IMR-90 (cell line): ENCODE measurements around the gene STAT4. TPM values are rescaled to one million over a fixed set of nuclear protein-coding genes. Genes with fewer than 3 reads are reported as not detected.
A peak's percentile ranks its signal among the peaks of the same experiment; 100 is the strongest.

Experiments used
- ATAC-seq: fragments of 200-7000 bp; cut with Tn5 transposase; 2 replicates; pipeline ENCODE4 v1.9.1; 2020; ENCODE audit warnings: low read depth, mild to moderate bottlenecking, moderate library complexity
- BruUV-seq: library from RNA; stranded (reverse); fragments of 400-500 nt; replicated peaks from 2 replicates; lab custom pipeline; 2021; lab: Mats Ljungman, UMichigan
- CTCF ChIA-PET: fragments of 300-600 bp; formaldehyde crosslinking; extraction: SDS; loops from one replicate; lab custom pipeline; 2021; ENCODE audit warnings: antibody characterized with exemption; lab: Yijun Ruan, JAX
- POLR2A ChIA-PET: fragments of 300-600 bp; sonication (Branson Sonifier 250); formaldehyde crosslinking; loops from one replicate; lab custom pipeline; 2022; ENCODE audit warnings: antibody characterized with exemption; ENCODE audit not compliant: unreplicated experiment; lab: Charles Lee
- DNase-seq: peaks from one replicate; pipeline ENCODE4 v3.0.0; 2013
- H2AFZ ChIP-seq: replicated peaks from 2 replicates; pipeline ENCODE3; 2013; ENCODE audit warnings: low read length, mild to moderate bottlenecking; ENCODE audit not compliant: poor library complexity
- H2AK5ac ChIP-seq: 2 replicates; pipeline ENCODE4 v1.6.1; 2013; ENCODE audit warnings: low read depth, low read length, inconsistent platforms
- H2AK9ac ChIP-seq: replicated peaks from 2 replicates; pipeline ENCODE3; 2013; ENCODE audit warnings: mild to moderate bottlenecking, low read depth, low read length, moderate library complexity; ENCODE audit not compliant: poor library complexity
- H2BK120ac ChIP-seq: 2 replicates; pipeline ENCODE4 v1.6.1; 2013; ENCODE audit warnings: low read depth, low read length, inconsistent platforms
- H2BK15ac ChIP-seq: 3 replicates; pipeline ENCODE4 v1.6.1; 2013; ENCODE audit warnings: low read depth, low read length, inconsistent platforms
- H2BK20ac ChIP-seq: 2 replicates; pipeline ENCODE4 v1.6.1; 2013; ENCODE audit warnings: low read depth, mild to moderate bottlenecking, inconsistent platforms, low read length, moderate library complexity
- H2BK5ac ChIP-seq: 2 replicates; pipeline ENCODE4 v1.6.1; 2013; ENCODE audit warnings: mild to moderate bottlenecking, low read depth, low read length, inconsistent platforms; ENCODE audit not compliant: poor library complexity, severe bottlenecking
- H3K14ac ChIP-seq: replicated peaks from 2 replicates; pipeline ENCODE4 v1.6.1; 2013; ENCODE audit warnings: low read depth, low read length, inconsistent platforms
- H3K18ac ChIP-seq: 2 replicates; pipeline ENCODE4 v1.6.1; 2013; ENCODE audit warnings: low read depth, low read length, control low read depth
- H3K23ac ChIP-seq: 2 replicates; pipeline ENCODE4 v1.6.1; 2013; ENCODE audit warnings: low read depth, low read length, inconsistent platforms
- H3K27ac ChIP-seq: 2 replicates; pipeline ENCODE4 v1.5.1; 2013; ENCODE audit warnings: mild to moderate bottlenecking, control low read depth, low read length; ENCODE audit not compliant: insufficient read depth
- H3K27me3 ChIP-seq: 2 replicates; pipeline ENCODE4 v1.6.1; 2013; ENCODE audit warnings: low read length; ENCODE audit not compliant: control insufficient read depth, insufficient read depth
- H3K36me3 ChIP-seq: 2 replicates; pipeline ENCODE4 v1.6.1; 2013; ENCODE audit warnings: low read length, mixed read lengths; ENCODE audit not compliant: control insufficient read depth, insufficient read depth
- H3K4ac ChIP-seq: 2 replicates; pipeline ENCODE4 v1.6.1; 2013; ENCODE audit warnings: low read depth, low read length, inconsistent platforms
- H3K4me1 ChIP-seq: 2 replicates; pipeline ENCODE4 v1.6.1; 2013; ENCODE audit warnings: low read length, mixed read lengths; ENCODE audit not compliant: control insufficient read depth, insufficient read depth
- H3K4me2 ChIP-seq: 2 replicates; pipeline ENCODE4 v1.6.1; 2013; ENCODE audit warnings: low read depth, mild to moderate bottlenecking, control low read depth, low read length, moderate library complexity
- H3K4me3 ChIP-seq: 2 replicates; pipeline ENCODE4 v1.5.1; 2013; ENCODE audit warnings: low read depth, mild to moderate bottlenecking, control low read depth, low read length, moderate library complexity; ENCODE audit not compliant: insufficient read depth
- H3K56ac ChIP-seq: 2 replicates; pipeline ENCODE4 v1.6.1; 2013; ENCODE audit warnings: low read length, inconsistent platforms; ENCODE audit not compliant: insufficient read depth; ENCODE audit errors: extremely low read depth
- H3K79me1 ChIP-seq, 2 experiments: 2 replicates each; pipeline ENCODE4 v1.6.1; 2013; ENCODE audit warnings: low read length in 2 of 2, inconsistent platforms in 1 of 2, low read depth in 1 of 2
- H3K9ac ChIP-seq: 2 replicates; pipeline ENCODE4 v1.6.1; 2013; ENCODE audit warnings: low read depth, low read length, control low read depth
- H3K9me1 ChIP-seq: 2 replicates; pipeline ENCODE4 v1.6.1; 2013; ENCODE audit warnings: low read length, inconsistent platforms; ENCODE audit not compliant: insufficient read depth
- H3K9me3 ChIP-seq: 2 replicates; pipeline ENCODE4 v1.6.1; 2013; ENCODE audit warnings: low read length; ENCODE audit not compliant: control insufficient read depth, insufficient read depth
- H4K20me1 ChIP-seq: 2 replicates; pipeline ENCODE4 v1.6.1; 2013; ENCODE audit warnings: low read length, inconsistent platforms; ENCODE audit not compliant: insufficient read depth
- H4K5ac ChIP-seq: 2 replicates; pipeline ENCODE4 v1.6.1; 2013; ENCODE audit warnings: mild to moderate bottlenecking, low read depth, low read length, control low read depth
- H4K8ac ChIP-seq, 2 experiments: 2 replicates each; pipeline ENCODE4 v1.6.1; 2013; ENCODE audit warnings: low read depth in 2 of 2, low read length in 2 of 2, control low read depth in 1 of 2, inconsistent platforms in 1 of 2
- H4K91ac ChIP-seq: 2 replicates; pipeline ENCODE4 v1.6.1; 2013; ENCODE audit warnings: low read depth, low read length, inconsistent platforms; ENCODE audit not compliant: insufficient read depth
- BHLHE40 ChIP-seq: fragments of 150-350 bp; IDR thresholded peaks from 2 replicates; pipeline ENCODE4 v1.6.1; 2016; ENCODE audit warnings: mild to moderate bottlenecking, low read depth, low read length
- CEBPB ChIP-seq: IDR thresholded peaks from 2 replicates; pipeline ENCODE4 v1.6.1; 2012; ENCODE audit warnings: low read depth, low read length, improper control_type of control experiment
- CHD1 ChIP-seq: IDR thresholded peaks from 2 replicates; pipeline ENCODE4 v1.6.1; 2012; ENCODE audit warnings: low read depth, low read length, improper control_type of control experiment
- FOS ChIP-seq: fragments of 150-350 bp; IDR thresholded peaks from 2 replicates; pipeline ENCODE4 v1.6.1; 2016; ENCODE audit warnings: low read depth, low read length
- MAFK ChIP-seq: IDR thresholded peaks from 2 replicates; pipeline ENCODE4 v1.6.1; 2012; ENCODE audit warnings: low read depth, low read length, improper control_type of control experiment
- MAZ ChIP-seq: IDR thresholded peaks from 2 replicates; pipeline ENCODE4 v1.6.1; 2012; ENCODE audit warnings: low read depth, mild to moderate bottlenecking, low read length, improper control_type of control experiment, moderate library complexity, borderline replicate concordance
- MXI1 ChIP-seq: IDR thresholded peaks from 2 replicates; pipeline ENCODE4 v1.6.1; 2012; ENCODE audit warnings: low read depth, mild to moderate bottlenecking, low read length, moderate library complexity, borderline replicate concordance
- NFE2L2 ChIP-seq: fragments of 150-350 bp; IDR thresholded peaks from 2 replicates; pipeline ENCODE4 v1.6.1; 2016; ENCODE audit warnings: low read depth, mild to moderate bottlenecking, low read length
- POLR2A ChIP-seq: IDR thresholded peaks from 2 replicates; pipeline ENCODE4 v1.6.1; 2012; ENCODE audit warnings: mild to moderate bottlenecking, low read depth, low read length
- RAD21 ChIP-seq: IDR thresholded peaks from 2 replicates; pipeline ENCODE4 v1.6.1; 2012; ENCODE audit warnings: low read length, improper control_type of control experiment
- RCOR1 ChIP-seq: IDR thresholded peaks from 2 replicates; pipeline ENCODE4 v1.6.1; 2012; ENCODE audit warnings: mild to moderate bottlenecking, low read length, improper control_type of control experiment; ENCODE audit not compliant: insufficient replicate concordance
- RFX5 ChIP-seq: IDR thresholded peaks from 2 replicates; pipeline ENCODE4 v1.8.0; 2012; ENCODE audit warnings: low read depth, mild to moderate bottlenecking, low read length, moderate library complexity
- SMC3 ChIP-seq: fragments of 150-350 bp; IDR thresholded peaks from 2 replicates; pipeline ENCODE4 v1.6.1; 2016; ENCODE audit warnings: low read depth, mild to moderate bottlenecking, antibody characterized with exemption, low read length, moderate library complexity
- WGBS, 2 experiments: methylation state at CpG; one replicate each; pipeline versions ENCODE4 v1.1.5 to v1.1.7; 2013; ENCODE audit warnings: missing lambda C conversion rate in 2 of 2; ENCODE audit not compliant: insufficient read length in 1 of 2; ENCODE audit errors: extremely low coverage in 2 of 2; 5-methylcytosine and 5-hydroxymethylcytosine counted together
- dilution Hi-C: fragments of 300-500 bp; cut with HindIII; formaldehyde crosslinking; loops from one replicate; pipeline ENCODE4 v1.14.3; 2018; ENCODE audit warnings: low sequenced_read_pairs; ENCODE audit not compliant: unreplicated experiment
- in situ Hi-C: fragments of 300-500 bp; cut with MboI; formaldehyde crosslinking; loops from 3 replicates; pipeline ENCODE4 v1.14.3; 2019; ENCODE audit warnings: low sequenced_read_pairs, inconsistent platforms, mixed read lengths
- intact Hi-C: fragments of 100-400 bp; cut with micrococcal nuclease; formaldehyde crosslinking; loops from 2 replicates; pipeline ENCODE4 v1.10.0; 2022
- polyA plus RNA-seq, 3 experiments: library from polyadenylated mRNA; depleted of rRNA; stranded (reverse); fragments of >200 nt; gene quantifications; 2 replicates each; pipeline ENCODE4 v1.2.3, GENCODE V29; 2012; ENCODE audit warnings: low replicate concordance in 1 of 3
- total RNA-seq: library from RNA; depleted of rRNA; stranded (reverse); fragments of >200 nt; gene quantifications from 2 replicates; pipeline ENCODE4 v1.2.3, GENCODE V29; 2012
- TF ChIP-seq, protein P1 (sequence below): conservative IDR thresholded peaks from 2 replicates; pipeline ENCODE4 v1.5.1; 2012; ENCODE audit warnings: mild to moderate bottlenecking, low read depth, low read length, improper control_type of control experiment

STAT4 gene
- total and polyA plus RNA-seq, 2 of the 4 experiments (the other 2 are of a cell fraction) = 0.36 to 0.48 TPM

DNA sequence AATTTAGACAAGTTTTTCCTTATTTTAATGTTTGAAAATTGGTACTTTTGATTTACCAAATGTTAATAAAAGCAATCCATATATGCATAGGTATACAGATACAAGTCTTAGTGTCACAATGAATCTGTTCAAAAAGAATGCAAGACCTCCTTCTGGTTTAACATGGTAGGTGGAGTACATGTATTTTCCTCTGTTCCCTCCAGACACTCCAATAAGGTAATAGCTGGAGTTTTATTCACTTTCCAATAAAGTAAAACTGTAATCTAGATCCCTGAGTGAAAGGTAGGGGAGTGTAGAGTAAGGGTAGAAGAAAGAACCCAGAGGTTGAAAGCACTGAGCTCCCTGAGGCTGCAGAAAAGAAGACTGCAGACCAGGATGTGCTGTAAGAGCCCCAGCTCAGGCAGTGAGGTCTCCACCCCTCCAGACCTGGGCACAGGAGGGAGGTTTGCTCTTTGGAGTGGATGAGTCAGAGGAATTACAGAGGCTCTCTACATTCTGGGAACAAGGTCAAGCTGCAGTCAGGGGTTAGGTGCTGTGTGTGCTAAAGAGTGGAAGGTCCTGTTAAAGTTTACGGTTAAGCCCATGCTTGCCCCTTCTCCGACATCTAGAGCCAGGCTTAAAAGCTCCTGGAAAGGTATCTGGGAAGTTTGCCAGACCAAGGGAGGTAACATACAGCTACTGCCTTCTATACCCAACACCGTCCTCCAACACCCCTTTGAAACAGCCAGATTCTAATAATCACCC, 109.2 kb downstream of the STAT4 start:
- Histone ChIP-seq H4K5ac (no peak overlapping the region), H2BK20ac (peak overlapping the region; percentile 57; the same call in 1 of the 2 replicates)
- no peak for DNase-seq

More for the DNA sequence above, 109.2 kb downstream of the STAT4 start:
- peak; percentile 24 for ATAC-seq
- no peak overlapping the region for H3K56ac ChIP-seq
- peak overlapping the region; percentile 79; the same call in 2 of the 3 replicates for H2BK15ac ChIP-seq
- H3K18ac ChIP-seq = no peak overlapping the region
- no peak overlapping the region for H4K91ac ChIP-seq
- H2BK120ac ChIP-seq = peak overlapping the region; percentile 13
- H3K23ac ChIP-seq = 0 out of 2 replicates have a peak overlapping the region, but pooled peaks have one; percentile 6
- TF ChIP-seq SMC3 (no peak), POLR2A (no peak), BHLHE40 (no peak), MAZ (no peak), NFE2L2 (no peak), MXI1 (no peak), CHD1 (no peak), RAD21 (no peak), CEBPB (no peak), MAFK (no peak), RFX5 (no peak), RCOR1 (no peak), FOS (no peak)
- TF ChIP-seq, protein P1, sequence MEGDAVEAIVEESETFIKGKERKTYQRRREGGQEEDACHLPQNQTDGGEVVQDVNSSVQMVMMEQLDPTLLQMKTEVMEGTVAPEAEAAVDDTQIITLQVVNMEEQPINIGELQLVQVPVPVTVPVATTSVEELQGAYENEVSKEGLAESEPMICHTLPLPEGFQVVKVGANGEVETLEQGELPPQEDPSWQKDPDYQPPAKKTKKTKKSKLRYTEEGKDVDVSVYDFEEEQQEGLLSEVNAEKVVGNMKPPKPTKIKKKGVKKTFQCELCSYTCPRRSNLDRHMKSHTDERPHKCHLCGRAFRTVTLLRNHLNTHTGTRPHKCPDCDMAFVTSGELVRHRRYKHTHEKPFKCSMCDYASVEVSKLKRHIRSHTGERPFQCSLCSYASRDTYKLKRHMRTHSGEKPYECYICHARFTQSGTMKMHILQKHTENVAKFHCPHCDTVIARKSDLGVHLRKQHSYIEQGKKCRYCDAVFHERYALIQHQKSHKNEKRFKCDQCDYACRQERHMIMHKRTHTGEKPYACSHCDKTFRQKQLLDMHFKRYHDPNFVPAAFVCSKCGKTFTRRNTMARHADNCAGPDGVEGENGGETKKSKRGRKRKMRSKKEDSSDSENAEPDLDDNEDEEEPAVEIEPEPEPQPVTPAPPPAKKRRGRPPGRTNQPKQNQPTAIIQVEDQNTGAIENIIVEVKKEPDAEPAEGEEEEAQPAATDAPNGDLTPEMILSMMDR = no peak
- H2BK5ac ChIP-seq = peak overlapping the region; percentile 5
- peak overlapping the region; percentile 53 for H2AFZ ChIP-seq
- no peak overlapping the region for H3K9ac ChIP-seq
- no CpG with 5 or more reads among the region's 3 CpGs for WGBS, 2 experiments
- dilution Hi-C loops (no loop called here), intact Hi-C loops (no loop called here), in situ Hi-C loops (no loop called here)
- no peaks in the 10 kb centered on the region for H4K20me1 ChIP-seq
- ChIA-PET CTCF (no interaction called here), POLR2A (no interaction called here)
- H3K9me1 ChIP-seq = peaks cover 13% of the 10 kb centered on the region
- peak overlapping the region in 1 of 2 experiments; percentile 1; a peak in 1 of 4 replicates for H4K8ac ChIP-seq
- H3K79me1 ChIP-seq = no peaks in the 10 kb centered on the region
- H3K9me3 ChIP-seq = peaks cover 3% of the 10 kb centered on the region
- peak overlapping the region; percentile 47 for H2AK5ac ChIP-seq
- no peaks in the 10 kb centered on the region for H3K36me3 ChIP-seq
- no peaks in the 10 kb centered on the region for H3K27me3 ChIP-seq
- H3K4ac ChIP-seq = peak overlapping the region; percentile 55
- BruUV-seq = no TSS peak
- no peak overlapping the region for H3K4me3 ChIP-seq
- H3K4me1 ChIP-seq = peaks cover 19% of the 10 kb centered on the region
- H2AK9ac ChIP-seq = no peak overlapping the region
- no peak overlapping the region for H3K4me2 ChIP-seq
- H3K27ac ChIP-seq = no peak overlapping the region
- peak overlapping the region; percentile 5; the same call in 1 of the 2 replicates for H3K14ac ChIP-seq
